ENCODE results near the gene C14orf132. TPM values are rescaled to one million over a fixed set of nuclear protein-coding genes. Genes with fewer than 3 reads are reported as not detected.
A peak's percentile ranks its signal among the peaks of the same experiment; 100 is the strongest.

Gene C14orf132
- total RNA-seq, 2 experiments from 2014 or later = 2.0 to 2.4 TPM

DNA sequence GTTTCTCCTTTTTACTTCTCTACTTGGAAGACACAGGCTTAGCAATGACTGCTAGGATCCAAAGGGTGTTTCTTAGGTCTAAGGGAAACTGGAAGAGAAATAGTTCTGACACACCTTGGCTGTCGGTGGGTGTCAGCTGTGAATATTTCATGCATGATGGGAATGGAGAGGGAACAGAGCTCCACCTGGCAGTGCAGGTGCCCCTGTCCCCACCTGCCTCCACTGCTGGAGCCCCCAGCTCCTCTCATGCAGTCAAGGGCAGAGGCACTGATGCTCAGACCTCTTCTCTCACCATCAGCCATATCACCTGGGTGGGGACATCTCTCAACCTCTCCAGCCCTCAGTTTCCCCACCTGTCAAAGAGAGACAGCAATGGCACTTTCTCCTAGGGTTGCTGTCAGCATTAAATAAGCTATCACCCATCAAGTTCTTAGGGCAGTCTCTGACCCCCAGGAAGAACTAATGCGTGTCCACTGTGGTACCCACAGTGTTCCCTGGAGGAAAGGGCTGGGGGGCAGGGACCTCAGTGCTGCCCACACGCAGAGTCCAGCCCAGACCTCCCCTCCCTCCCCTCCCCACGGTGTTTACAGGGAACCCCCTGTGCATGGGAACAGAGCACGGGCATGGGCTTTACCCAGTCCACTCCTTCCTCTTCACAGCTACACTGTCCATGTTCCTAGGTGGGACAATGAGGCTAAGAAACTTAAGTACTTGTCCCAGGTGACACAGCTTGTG is 69.1 kb downstream of the C14orf132 start:
- no peaks in the 10 kb centered on the region for H3K4me1 Mint-ChIP-seq (ENCODE audit: low read depth)
- H3K27me3 ChIP-seq (ENCODE audit: control insufficient read depth in 1 of 2, insufficient read depth in 2 of 2, low read length in 2 of 2) = no peaks in the 10 kb centered on the region
- H3K27ac Mint-ChIP-seq = no peak overlapping the region
- POLR2A ChIA-PET = no interaction called here
- no peaks in the 10 kb centered on the region for H3K36me3 ChIP-seq (ENCODE audit: insufficient read depth, low read length)
- H3K9me3 Mint-ChIP-seq = no peaks in the 10 kb centered on the region
- intact Hi-C loops (cut with DNase I, micrococcal nuclease) = no loop called here
- H3K9me3 ChIP-seq (ENCODE audit: control insufficient read depth in 1 of 2, insufficient read depth in 1 of 2, low read length in 2 of 2) = no peaks in the 10 kb centered on the region
- H3K4me1 ChIP-seq (ENCODE audit: insufficient read depth, low read length) = no peaks in the 10 kb centered on the region
- DNase-seq = peak in 1 of 14 experiments; percentile 6
- no peak overlapping the region for H3K4me3 Mint-ChIP-seq
- no peaks in the 10 kb centered on the region for H3K36me3 Mint-ChIP-seq (ENCODE audit: low read depth)
- no peak overlapping the region for H3K4me3 ChIP-seq (ENCODE audit: low read length)
- TF ChIP-seq, protein P1, sequence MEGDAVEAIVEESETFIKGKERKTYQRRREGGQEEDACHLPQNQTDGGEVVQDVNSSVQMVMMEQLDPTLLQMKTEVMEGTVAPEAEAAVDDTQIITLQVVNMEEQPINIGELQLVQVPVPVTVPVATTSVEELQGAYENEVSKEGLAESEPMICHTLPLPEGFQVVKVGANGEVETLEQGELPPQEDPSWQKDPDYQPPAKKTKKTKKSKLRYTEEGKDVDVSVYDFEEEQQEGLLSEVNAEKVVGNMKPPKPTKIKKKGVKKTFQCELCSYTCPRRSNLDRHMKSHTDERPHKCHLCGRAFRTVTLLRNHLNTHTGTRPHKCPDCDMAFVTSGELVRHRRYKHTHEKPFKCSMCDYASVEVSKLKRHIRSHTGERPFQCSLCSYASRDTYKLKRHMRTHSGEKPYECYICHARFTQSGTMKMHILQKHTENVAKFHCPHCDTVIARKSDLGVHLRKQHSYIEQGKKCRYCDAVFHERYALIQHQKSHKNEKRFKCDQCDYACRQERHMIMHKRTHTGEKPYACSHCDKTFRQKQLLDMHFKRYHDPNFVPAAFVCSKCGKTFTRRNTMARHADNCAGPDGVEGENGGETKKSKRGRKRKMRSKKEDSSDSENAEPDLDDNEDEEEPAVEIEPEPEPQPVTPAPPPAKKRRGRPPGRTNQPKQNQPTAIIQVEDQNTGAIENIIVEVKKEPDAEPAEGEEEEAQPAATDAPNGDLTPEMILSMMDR (IDR thresholded peaks at IDR 0.05) = no peak
- H3K27me3 Mint-ChIP-seq = no peaks in the 10 kb centered on the region
- H3K27ac ChIP-seq (ENCODE audit: low read depth in 1 of 2, low read length in 2 of 2) = no peak overlapping the region
- ATAC-seq (ENCODE audit: poor library complexity) = no peak
- CTCF ChIA-PET = no interaction called here

DNA sequence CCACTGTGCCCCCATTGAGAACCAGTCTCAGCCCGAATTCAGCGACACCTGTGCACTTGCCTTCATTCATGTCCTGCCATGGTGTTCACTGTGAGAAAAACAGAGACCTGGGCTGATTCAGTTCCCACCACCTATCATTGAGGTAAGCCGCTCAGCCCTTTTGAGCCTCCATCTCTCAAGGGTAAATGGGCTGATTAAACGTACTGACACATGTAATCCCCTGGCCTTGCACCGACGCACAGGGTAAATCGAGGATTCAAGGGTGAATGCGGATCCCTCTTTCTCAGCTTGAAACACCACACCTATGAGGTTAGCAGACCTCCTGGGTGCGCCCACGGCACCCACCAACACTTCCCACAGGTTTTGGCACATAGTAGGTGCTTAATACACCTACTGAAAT is 69.7 kb downstream of the C14orf132 start:
- no peak for ATAC-seq (ENCODE audit: poor library complexity)
- CTCF ChIA-PET = no interaction called here
- Histone ChIP-seq H3K27ac (ENCODE audit: low read depth in 1 of 2, low read length in 2 of 2) (no peak overlapping the region), H3K27me3 (ENCODE audit: control insufficient read depth in 1 of 2, insufficient read depth in 2 of 2, low read length in 2 of 2) (no peaks in the 10 kb centered on the region), H3K36me3 (ENCODE audit: insufficient read depth, low read length) (no peaks in the 10 kb centered on the region), H3K4me3 (ENCODE audit: low read length) (no peak overlapping the region), H3K4me1 (ENCODE audit: insufficient read depth, low read length) (no peaks in the 10 kb centered on the region), H3K9me3 (ENCODE audit: control insufficient read depth in 1 of 2, insufficient read depth in 1 of 2, low read length in 2 of 2) (no peaks in the 10 kb centered on the region)
- no peak for DNase-seq
- Mint-ChIP-seq H3K4me3 (no peak overlapping the region), H3K27ac (no peak overlapping the region), H3K27me3 (no peaks in the 10 kb centered on the region), H3K9me3 (no peaks in the 10 kb centered on the region), H3K36me3 (ENCODE audit: low read depth) (no peaks in the 10 kb centered on the region), H3K4me1 (ENCODE audit: low read depth) (no peaks in the 10 kb centered on the region)
- intact Hi-C loops (cut with DNase I, micrococcal nuclease) = no loop called here
- POLR2A ChIA-PET = no interaction called here
- TF ChIP-seq, protein P1 (IDR thresholded peaks at IDR 0.05) = no peak

DNA sequence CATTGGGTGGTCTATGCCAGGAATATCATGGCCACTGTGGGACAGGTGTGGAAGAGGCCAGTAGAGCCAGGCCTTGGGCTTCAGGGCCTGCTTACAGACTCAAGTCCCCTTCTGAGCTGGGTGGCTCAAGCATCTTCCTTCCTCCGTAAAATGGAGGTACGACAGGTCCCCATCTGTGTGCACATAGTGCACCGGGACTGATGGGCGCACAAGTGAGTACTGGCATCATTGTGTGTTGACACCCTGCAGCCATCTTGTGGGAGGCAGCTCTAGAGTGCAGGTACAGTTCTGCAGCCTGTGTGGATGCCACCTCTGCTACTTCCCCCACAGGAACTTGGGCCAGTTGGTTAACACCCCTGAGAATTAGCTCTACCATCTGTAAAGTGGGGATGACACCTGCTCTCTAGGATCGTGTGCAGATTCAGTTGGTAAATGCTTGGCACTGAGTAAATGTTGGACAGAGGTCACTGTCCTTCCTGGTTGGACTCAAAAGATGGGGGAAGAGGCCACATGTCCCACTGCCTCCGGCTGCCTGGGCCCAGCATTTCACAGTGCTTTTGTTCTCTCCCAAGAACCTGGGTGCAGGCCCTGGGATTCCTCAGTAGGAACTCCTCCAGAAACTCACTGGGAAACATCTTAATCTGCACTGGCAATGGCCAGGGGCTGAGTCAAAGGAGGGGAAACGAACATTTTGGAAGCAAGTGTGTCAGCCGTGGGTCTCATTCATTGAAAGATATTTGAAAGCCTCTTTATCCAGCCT is 70.6 kb downstream of the C14orf132 start:
- H3K4me1 ChIP-seq (ENCODE audit: insufficient read depth, low read length) = no peaks in the 10 kb centered on the region
- no peaks in the 10 kb centered on the region for H3K27me3 Mint-ChIP-seq
- CTCF ChIA-PET = no interaction called here
- H3K4me3 Mint-ChIP-seq = no peak overlapping the region
- no peak for ATAC-seq (ENCODE audit: poor library complexity)
- H3K9me3 ChIP-seq (ENCODE audit: control insufficient read depth in 1 of 2, insufficient read depth in 1 of 2, low read length in 2 of 2) = no peaks in the 10 kb centered on the region
- H3K9me3 Mint-ChIP-seq = no peaks in the 10 kb centered on the region
- DNase-seq = no peak
- H3K4me3 ChIP-seq (ENCODE audit: low read length) = no peak overlapping the region
- no peaks in the 10 kb centered on the region for H3K36me3 ChIP-seq (ENCODE audit: insufficient read depth, low read length)
- no peaks in the 10 kb centered on the region for H3K36me3 Mint-ChIP-seq (ENCODE audit: low read depth)
- no peaks in the 10 kb centered on the region for H3K27me3 ChIP-seq (ENCODE audit: control insufficient read depth in 1 of 2, insufficient read depth in 2 of 2, low read length in 2 of 2)
- TF ChIP-seq, protein P1 (IDR thresholded peaks at IDR 0.05) = no peak
- H3K27ac Mint-ChIP-seq = no peak overlapping the region
- POLR2A ChIA-PET = no interaction called here
- no peaks in the 10 kb centered on the region for H3K4me1 Mint-ChIP-seq (ENCODE audit: low read depth)
- no peak overlapping the region for H3K27ac ChIP-seq (ENCODE audit: low read depth in 1 of 2, low read length in 2 of 2)
- intact Hi-C loops (cut with DNase I, micrococcal nuclease) = no loop called here

All from CD4-positive, alpha-beta T cell (primary cell).